HCT116 (cell line): ENCODE measurements around the gene HOXD3.

Experiments used
- CTCF ChIP-seq, 3 experiments: fragments of 200-600 bp in 1 of 3; sonication (generic) in 1 of 3; IDR thresholded peaks in 2 of 3; conservative IDR thresholded peaks in 1 of 3; 2 replicates each; pipeline ENCODE4 v1.5.1; 2012 to 2017; ENCODE audit warnings: low read depth in 2 of 3, low read length in 2 of 3, antibody characterized with exemption in 1 of 3, borderline replicate concordance in 1 of 3, control low read depth in 1 of 3, mild to moderate bottlenecking in 1 of 3, mixed read lengths in 1 of 3, mixed run types in 1 of 3, moderate library complexity in 1 of 3; ENCODE audit not compliant: insufficient read depth in 1 of 3
- FOSL1 ChIP-seq: IDR thresholded peaks from 2 replicates; pipeline ENCODE4 v1.6.1; 2012; ENCODE audit warnings: low read depth
- POLR2AphosphoS5 ChIP-seq: IDR thresholded peaks from 2 replicates; pipeline ENCODE4 v1.6.1; 2011; ENCODE audit warnings: mild to moderate bottlenecking, low read depth, low read length, moderate library complexity
- RAD21 ChIP-seq: IDR thresholded peaks from 2 replicates; pipeline ENCODE4 v1.6.1; 2012; ENCODE audit warnings: low read depth, mild to moderate bottlenecking
- TF ChIP-seq, protein P1 (sequence below): IDR thresholded peaks from 2 replicates; pipeline ENCODE4 v1.6.1; 2012

- TF ChIP-seq, protein P1, sequence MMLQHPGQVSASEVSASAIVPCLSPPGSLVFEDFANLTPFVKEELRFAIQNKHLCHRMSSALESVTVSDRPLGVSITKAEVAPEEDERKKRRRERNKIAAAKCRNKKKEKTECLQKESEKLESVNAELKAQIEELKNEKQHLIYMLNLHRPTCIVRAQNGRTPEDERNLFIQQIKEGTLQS = no peak
- TF ChIP-seq FOSL1 (no peak), POLR2AphosphoS5 (no peak), CTCF (IDR thresholded peaks at IDR 0.05 in 2 of 3, conservative IDR thresholded peaks at IDR 0.05 in 1 of 3; ENCODE audit: borderline replicate concordance in 1 of 3, insufficient read depth in 1 of 3, low read depth in 2 of 3, low read length in 2 of 3) (no peak), RAD21 (no peak)
Measured at GRCh38 chr2:176137906-176138305, 19.2 kb upstream of the HOXD3 start.
